Colonic mucosa (tissue), 4 donors: Measurements from ENCODE around the gene NOVA1. TPM values are rescaled to one million over a fixed set of nuclear protein-coding genes. Genes with fewer than 3 reads are reported as not detected.

ENCODE experiments used
- DNase-seq: peaks from one replicate; pipeline ENCODE4 v3.0.0-alpha.2; 2020
- H3K27ac ChIP-seq: fragments of 200-600 bp; one replicate; pipeline ENCODE4 v1.8.0; 2021
- H3K27me3 ChIP-seq: fragments of 200-600 bp; one replicate; pipeline ENCODE4 v1.8.0; 2021
- H3K36me3 ChIP-seq: fragments of 200-600 bp; one replicate; pipeline ENCODE4 v1.8.0; 2021
- H3K4me1 ChIP-seq: fragments of 200-600 bp; one replicate; pipeline ENCODE4 v1.8.0; 2021; ENCODE audit warnings: mild to moderate bottlenecking
- H3K4me3 ChIP-seq: fragments of 200-600 bp; one replicate; pipeline ENCODE4 v1.8.0; 2021
- H3K9ac ChIP-seq, 2 donors: one replicate each; pipeline ENCODE4 v1.7.0; 2013; ENCODE audit warnings: control low read depth in 2 of 2, low read depth in 2 of 2, low read length in 2 of 2
- H3K9me3 ChIP-seq: fragments of 200-600 bp; one replicate; pipeline ENCODE4 v1.8.0; 2021
- CTCF ChIP-seq: fragments of 200-600 bp; IDR thresholded peaks from one replicate; pipeline ENCODE4 v1.8.0; 2022; ENCODE audit warnings: antibody characterized with exemption, mild to moderate bottlenecking
- intact Hi-C: fragments of 100-400 bp; cut with DNase I; formaldehyde crosslinking; loops from one replicate; pipeline ENCODE4 v1.14.1; 2022
- total RNA-seq, 2 donors: library from RNA; stranded (reverse); fragmentation: NEBNext Ultra II Directional in 1 of 2; extraction: Animal tissue kit (Norgen Biotek cat#: 25700) in 1 of 2; gene quantifications; one replicate each; pipeline ENCODE4 v1.2.1, GENCODE V29; 2021
- donor health status: healthy.
- donor health status: DM: no; HTN: no; CAD: no.
- donor health status: DM: no; HTN: no; CAD: no.

Gene NOVA1
- total RNA-seq, 2 donors from 2014 or later, result 3.6 to 3.7 TPM

GRCh38 chr14:26410189-26410685, 187.6 kb downstream of the NOVA1 start:
- intact Hi-C loops, result no loop called here
- H3K27me3 ChIP-seq, result no peaks in the 10 kb centered on the region
- TF ChIP-seq CTCF, result no peak
- H3K9me3 ChIP-seq, result no peaks in the 10 kb centered on the region
- no peaks in the 10 kb centered on the region for H3K36me3 ChIP-seq
- no peaks in the 10 kb centered on the region for H3K4me1 ChIP-seq
- H3K9ac ChIP-seq, result no peak overlapping the region
- DNase-seq, result no peak
- H3K4me3 ChIP-seq, result no peak overlapping the region
- H3K27ac ChIP-seq, result no peak overlapping the region

DNA sequence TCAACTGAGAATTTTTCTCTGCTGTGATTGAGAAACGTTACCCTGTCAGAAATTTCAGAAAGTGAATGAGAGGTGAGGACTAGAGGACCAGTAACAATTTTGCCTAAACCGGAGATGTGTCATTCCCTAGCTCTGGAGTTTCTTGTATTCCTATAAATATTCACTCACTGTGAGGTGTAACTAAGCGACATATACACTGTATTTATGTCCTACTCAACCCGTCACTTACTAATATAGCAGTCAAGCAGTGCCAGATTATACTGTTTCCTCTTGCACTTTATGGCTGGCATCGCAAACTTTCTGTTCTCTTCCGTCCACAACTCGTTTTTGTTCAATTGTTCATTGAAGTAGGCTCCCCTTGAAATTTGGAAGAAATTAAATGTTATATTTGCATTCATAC, 192.9 kb downstream of the NOVA1 start:
- no peaks in the 10 kb centered on the region for H3K4me1 ChIP-seq
- TF ChIP-seq CTCF, result no peak
- H3K27ac ChIP-seq, result no peak overlapping the region
- H3K9ac ChIP-seq, result no peak overlapping the region
- no peak for DNase-seq
- no peaks in the 10 kb centered on the region for H3K27me3 ChIP-seq
- no peaks in the 10 kb centered on the region for H3K36me3 ChIP-seq
- intact Hi-C loops, result loop anchor here (5.0 kb wide), 1 partner anchor 347 kb away; no protein-coding TSS in a partner anchor
- no peak overlapping the region for H3K4me3 ChIP-seq
- H3K9me3 ChIP-seq, result no peaks in the 10 kb centered on the region

DNA sequence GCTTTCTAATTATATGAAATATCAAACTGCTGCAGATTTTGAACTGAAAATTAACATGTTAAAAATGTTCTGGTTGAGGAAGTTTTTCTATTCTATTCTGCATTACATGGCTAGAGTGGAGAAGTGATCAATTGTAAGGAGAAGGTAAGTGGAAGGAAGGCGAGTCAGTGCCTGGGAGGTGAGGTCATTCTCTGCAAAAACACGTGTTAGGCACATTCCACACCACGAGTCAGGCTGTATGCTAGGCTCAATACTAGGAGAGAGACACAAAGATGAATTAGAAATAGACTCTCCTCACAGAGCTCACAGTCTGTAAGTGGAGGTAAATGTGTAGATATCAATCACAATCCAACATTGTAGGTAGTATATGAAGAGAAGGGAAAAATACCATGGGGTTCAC, 194.1 kb downstream of the NOVA1 start:
- Histone ChIP-seq H3K9ac (no peak overlapping the region), H3K27me3 (no peaks in the 10 kb centered on the region), H3K4me1 (no peaks in the 10 kb centered on the region), H3K36me3 (no peaks in the 10 kb centered on the region), H3K4me3 (no peak overlapping the region), H3K27ac (no peak overlapping the region), H3K9me3 (no peaks in the 10 kb centered on the region)
- DNase-seq, result no peak
- intact Hi-C loops, result loop anchor here (5.0 kb wide), 1 partner anchor 349 kb away; no protein-coding TSS in a partner anchor
- no peak for TF ChIP-seq CTCF

DNA sequence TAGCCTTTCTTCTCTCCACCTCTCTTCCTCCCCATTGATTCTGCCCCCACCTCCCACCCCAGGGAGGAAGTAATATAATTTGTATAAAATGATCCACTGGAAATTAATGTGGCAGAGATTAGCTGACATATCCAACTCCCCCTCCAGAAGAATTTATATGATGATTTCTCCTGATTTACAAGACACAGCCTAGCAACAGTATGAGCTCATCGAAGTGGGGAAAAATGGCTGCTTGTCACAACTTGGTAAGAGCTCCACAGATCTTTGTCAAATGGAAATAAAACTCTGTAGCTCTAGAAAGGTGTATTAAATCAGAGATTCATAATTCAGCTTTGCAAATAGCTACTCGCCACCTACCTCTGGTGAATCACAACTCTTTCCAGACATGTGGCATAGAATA, 195.7 kb downstream of the NOVA1 start:
- no peaks in the 10 kb centered on the region for H3K9me3 ChIP-seq
- H3K4me3 ChIP-seq, result no peak overlapping the region
- no peak for TF ChIP-seq CTCF
- DNase-seq, result no peak
- H3K9ac ChIP-seq, result no peak overlapping the region
- no peak overlapping the region for H3K27ac ChIP-seq
- no peaks in the 10 kb centered on the region for H3K27me3 ChIP-seq
- no peaks in the 10 kb centered on the region for H3K4me1 ChIP-seq
- H3K36me3 ChIP-seq, result no peaks in the 10 kb centered on the region
- intact Hi-C loops, result loop anchor here (5.0 kb wide), 1 partner anchor 350 kb away; no protein-coding TSS in a partner anchor

- DNase-seq, result no peak
- H3K27ac ChIP-seq, result no peak overlapping the region
- TF ChIP-seq CTCF, result no peak
Observed at GRCh38 chr14:26401179-26401968, 196.5 kb downstream of the NOVA1 start.

More at GRCh38 chr14:26401179-26401968, 196.5 kb downstream of the NOVA1 start:
- H3K9ac ChIP-seq, result no peak overlapping the region
- H3K4me3 ChIP-seq, result no peak overlapping the region
- no peaks in the 10 kb centered on the region for H3K36me3 ChIP-seq
- intact Hi-C loops, result loop anchor here (5.0 kb wide), 1 partner anchor 351 kb away; no protein-coding TSS in a partner anchor
- no peaks in the 10 kb centered on the region for H3K4me1 ChIP-seq
- no peaks in the 10 kb centered on the region for H3K9me3 ChIP-seq
- H3K27me3 ChIP-seq, result no peaks in the 10 kb centered on the region
